ENCODE results near the gene SMAGP. TPM values are rescaled to one million over a fixed set of nuclear protein-coding genes. Genes with fewer than 3 reads are reported as not detected.
"Not testable (repeated sequence)": the region's sequence is repeated elsewhere in the genome, so short reads cannot be mapped to it uniquely, and the experiment has no call there.

SMAGP gene
- total RNA-seq, 2 donors from 2014 or later = 2.3 to 3.8 TPM

DNA sequence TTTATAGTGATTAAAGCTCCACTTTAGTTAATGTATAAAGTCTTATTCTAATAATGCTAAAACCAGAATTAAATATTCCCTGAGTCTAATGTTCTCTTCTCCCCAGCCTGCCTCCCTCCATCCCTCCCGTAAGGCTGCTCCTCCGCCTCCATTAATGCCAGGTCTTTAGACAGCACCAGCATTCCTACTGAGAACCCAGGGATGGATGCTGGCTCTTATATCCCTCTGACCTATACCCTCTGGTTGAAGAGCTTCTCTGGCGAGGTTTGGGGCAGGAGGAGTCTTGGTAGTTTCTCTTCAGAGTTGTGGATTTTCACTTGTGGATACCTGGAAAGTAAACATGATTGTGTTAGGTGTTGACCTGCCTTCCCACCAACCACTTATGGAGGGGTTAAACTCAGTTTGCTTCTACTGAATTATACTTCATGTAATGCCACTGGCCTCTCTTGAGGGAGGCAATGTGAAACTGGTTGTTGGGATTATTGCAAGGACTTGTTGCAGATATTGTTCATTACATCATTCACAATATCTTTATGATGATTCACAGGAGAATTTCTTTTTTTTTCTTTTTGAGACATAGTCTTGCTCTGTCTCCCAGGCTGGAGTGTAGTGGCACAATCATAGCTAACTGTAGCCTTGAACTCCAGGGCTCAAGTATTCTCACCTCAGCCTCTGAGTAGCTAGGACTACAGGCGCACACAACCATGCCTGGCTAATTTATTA, 11.1 kb upstream of the SMAGP start:
- Histone ChIP-seq H3K4me3 (no peak overlapping the region), H3K36me3 (no peaks in the 10 kb centered on the region), H3K27me3 (no peaks in the 10 kb centered on the region), H3K4me1 (no peaks in the 10 kb centered on the region), H3K27ac (no peak overlapping the region), H3K9me3 (no peaks in the 10 kb centered on the region)
- TF ChIP-seq, protein P1, sequence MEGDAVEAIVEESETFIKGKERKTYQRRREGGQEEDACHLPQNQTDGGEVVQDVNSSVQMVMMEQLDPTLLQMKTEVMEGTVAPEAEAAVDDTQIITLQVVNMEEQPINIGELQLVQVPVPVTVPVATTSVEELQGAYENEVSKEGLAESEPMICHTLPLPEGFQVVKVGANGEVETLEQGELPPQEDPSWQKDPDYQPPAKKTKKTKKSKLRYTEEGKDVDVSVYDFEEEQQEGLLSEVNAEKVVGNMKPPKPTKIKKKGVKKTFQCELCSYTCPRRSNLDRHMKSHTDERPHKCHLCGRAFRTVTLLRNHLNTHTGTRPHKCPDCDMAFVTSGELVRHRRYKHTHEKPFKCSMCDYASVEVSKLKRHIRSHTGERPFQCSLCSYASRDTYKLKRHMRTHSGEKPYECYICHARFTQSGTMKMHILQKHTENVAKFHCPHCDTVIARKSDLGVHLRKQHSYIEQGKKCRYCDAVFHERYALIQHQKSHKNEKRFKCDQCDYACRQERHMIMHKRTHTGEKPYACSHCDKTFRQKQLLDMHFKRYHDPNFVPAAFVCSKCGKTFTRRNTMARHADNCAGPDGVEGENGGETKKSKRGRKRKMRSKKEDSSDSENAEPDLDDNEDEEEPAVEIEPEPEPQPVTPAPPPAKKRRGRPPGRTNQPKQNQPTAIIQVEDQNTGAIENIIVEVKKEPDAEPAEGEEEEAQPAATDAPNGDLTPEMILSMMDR (IDR thresholded peaks at IDR 0.05) = no peak
- DNase-seq (ENCODE audit: low spot score) = no peak

DNA sequence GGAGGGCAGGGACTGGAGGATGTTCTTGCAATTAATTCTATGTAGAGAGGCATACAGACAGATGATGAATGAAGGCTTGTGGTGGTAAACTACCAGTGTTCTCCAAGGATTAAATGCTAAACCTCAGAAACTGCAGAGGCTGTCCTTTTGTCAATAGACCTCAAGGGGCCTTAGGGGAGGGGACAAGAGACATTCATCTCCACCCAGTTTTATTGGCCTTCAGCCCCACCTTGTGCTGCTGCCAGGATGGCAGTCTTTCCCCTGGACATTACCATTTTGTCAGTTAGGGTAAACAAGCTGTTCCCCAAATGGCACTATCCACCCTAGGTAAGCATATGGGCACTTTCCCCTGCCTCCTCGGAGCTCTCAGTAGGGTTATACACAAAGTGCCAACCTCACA, 4.9 kb upstream of the SMAGP start:
- DNase-seq (ENCODE audit: low spot score) = no peak
- Histone ChIP-seq H3K36me3 (no peaks in the 10 kb centered on the region), H3K9me3 (no peaks in the 10 kb centered on the region), H3K4me1 (no peaks in the 10 kb centered on the region), H3K27ac (no peak overlapping the region), H3K27me3 (no peaks in the 10 kb centered on the region), H3K4me3 (no peak overlapping the region)
- TF ChIP-seq, protein P1 (IDR thresholded peaks at IDR 0.05) = no peak

DNA sequence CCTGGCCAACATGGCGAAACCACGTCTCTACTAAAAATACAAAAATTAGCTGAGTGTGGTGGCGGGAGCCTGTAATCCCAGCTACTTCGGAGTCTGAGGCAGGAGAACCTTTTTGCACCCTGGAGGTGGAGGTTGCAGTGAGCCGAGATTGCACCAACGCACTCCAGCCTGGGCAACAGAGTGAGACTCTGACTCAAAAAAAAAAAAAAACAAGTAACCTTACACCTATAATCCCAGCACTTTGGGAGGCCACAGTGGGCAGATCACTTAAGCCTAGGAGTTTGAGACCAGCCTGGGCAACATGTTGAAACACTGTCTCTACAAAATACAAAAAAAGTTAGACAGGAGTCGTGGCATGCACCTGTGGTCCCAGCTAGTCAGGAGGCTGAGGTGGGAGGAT, 2.6 kb upstream of the SMAGP start:
- H3K4me1 ChIP-seq; H3K36me3 ChIP-seq; H3K9me3 ChIP-seq; H3K27ac ChIP-seq; H3K4me3 ChIP-seq; H3K27me3 ChIP-seq; DNase-seq (ENCODE audit: low spot score): not testable (repeated sequence)

DNA sequence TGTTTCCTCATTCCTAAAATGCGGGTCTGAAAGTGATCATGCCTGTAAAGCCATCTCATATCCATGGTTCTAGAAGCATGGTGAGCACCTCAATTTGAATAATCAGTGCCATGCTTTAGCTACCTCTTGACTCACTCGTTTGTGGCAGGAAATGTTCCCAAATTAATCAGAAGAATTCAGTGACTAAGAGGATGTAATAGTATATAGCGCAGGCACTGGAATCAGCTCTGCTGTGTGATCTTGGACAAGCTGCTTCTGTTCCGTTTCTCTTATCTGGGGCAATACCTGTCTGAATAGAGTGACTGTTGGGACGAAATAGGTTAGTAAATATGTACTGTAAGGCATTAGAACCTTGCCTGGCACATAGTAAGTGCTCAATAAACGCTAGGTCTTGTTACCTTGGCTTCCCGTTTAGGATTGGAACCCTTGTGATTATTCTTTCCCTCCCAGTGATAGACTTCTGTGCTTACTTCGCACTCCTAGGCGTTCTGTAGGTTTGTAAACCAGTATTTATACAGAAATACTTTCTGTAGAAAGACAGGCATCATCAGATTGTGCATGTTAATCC, 820 bp upstream of the SMAGP start:
- Histone ChIP-seq H3K4me1 (no peaks in the 10 kb centered on the region), H3K36me3 (no peaks in the 10 kb centered on the region), H3K4me3 (peak overlapping the region; percentile 66 to 73), H3K27me3 (no peaks in the 10 kb centered on the region), H3K9me3 (no peaks in the 10 kb centered on the region), H3K27ac (peak overlapping the region; percentile 56 to 75)
- DNase-seq (ENCODE audit: low spot score) = no peak
- TF ChIP-seq, protein P1 (IDR thresholded peaks at IDR 0.05) = no peak

DNA sequence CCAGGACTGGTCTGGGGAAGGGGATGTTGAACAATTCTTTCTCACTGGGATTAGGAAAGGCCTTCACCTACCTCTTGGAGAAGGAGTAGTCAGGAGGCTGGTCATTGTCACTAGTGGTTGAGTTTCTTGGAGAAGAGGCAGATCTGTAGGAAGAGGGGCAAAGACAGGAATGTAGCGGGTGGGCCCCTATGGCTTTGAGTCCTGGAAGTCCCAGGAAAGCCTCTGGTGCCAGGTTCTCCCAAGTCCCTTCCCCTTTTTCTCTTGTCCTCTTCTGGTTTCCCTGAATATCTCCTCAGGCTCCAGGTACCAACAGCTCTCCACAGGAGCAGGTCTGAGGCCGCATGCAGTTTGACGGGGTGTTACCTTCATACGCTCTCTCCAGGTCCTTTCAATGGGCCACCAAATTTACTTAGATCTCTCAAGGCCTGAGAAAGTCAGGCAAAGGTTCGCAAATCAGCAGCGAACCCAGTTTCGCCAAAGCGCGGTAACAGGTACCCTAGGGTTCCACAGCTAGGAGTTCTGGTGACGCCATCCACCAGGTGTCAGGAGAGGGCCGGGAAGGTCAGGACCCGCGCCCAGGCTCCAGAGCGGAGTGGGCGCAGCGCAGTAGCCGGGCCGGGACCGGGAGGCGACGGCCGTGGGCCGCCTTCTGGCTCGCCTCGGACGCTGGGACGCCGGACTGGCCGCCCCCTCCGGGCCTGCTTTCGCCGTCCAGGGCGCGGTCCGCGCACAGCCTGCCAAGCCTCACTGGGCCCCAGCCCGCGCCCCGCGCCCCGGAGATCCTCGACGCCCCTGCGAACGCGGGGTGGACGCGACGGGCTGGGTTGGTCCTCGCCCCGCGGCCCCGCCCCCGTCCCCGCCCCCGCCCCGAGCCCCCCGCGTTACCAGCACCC, 795 bp downstream of the SMAGP start:
- peak overlapping the region; percentile 66 to 73 for H3K4me3 ChIP-seq
- no peaks in the 10 kb centered on the region for H3K27me3 ChIP-seq
- peak overlapping the region; percentile 56 to 75 for H3K27ac ChIP-seq
- H3K4me1 ChIP-seq = no peaks in the 10 kb centered on the region
- H3K9me3 ChIP-seq = no peaks in the 10 kb centered on the region
- H3K36me3 ChIP-seq = no peaks in the 10 kb centered on the region
- TF ChIP-seq, protein P1 (IDR thresholded peaks at IDR 0.05) = peak in 1 of 2 donors; percentile 52
- DNase-seq (ENCODE audit: low spot score) = no peak

GRCh38 chr12:51265024-51265423, 5.2 kb downstream of the SMAGP start:
- Histone ChIP-seq H3K27ac (no peak overlapping the region), H3K4me1 (no peaks in the 10 kb centered on the region), H3K4me3 (no peak overlapping the region), H3K9me3 (no peaks in the 10 kb centered on the region), H3K36me3 (no peaks in the 10 kb centered on the region), H3K27me3 (no peaks in the 10 kb centered on the region)
- TF ChIP-seq, protein P1 (IDR thresholded peaks at IDR 0.05) = no peak
- no peak for DNase-seq (ENCODE audit: low spot score)
